ENCODE data around the gene CPA4.

CPA4 gene

DNA sequence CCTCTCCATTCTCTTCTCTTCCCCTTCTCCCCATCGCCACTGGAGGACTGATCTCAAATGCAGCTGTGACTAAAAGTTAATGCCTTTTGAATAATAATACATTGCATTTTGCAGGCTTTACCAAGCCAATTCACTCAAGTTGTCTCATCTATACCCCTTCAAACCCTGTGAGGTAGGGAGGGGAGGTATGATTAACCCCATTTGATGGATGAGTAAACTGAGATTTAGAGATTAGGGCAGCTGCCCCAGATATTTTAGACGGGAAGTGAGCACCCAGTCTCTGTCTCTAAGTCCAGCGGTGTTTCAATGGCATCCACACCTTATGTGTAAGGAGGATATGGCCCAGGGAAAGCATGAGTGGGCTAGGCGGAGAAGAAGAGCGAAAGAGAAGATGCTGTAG, 52.8 kb downstream of the CPA4 start:
- no peak overlapping the region for H3K4me3 ChIP-seq (ENCODE audit: low read length)
- TF ChIP-seq, protein P1, sequence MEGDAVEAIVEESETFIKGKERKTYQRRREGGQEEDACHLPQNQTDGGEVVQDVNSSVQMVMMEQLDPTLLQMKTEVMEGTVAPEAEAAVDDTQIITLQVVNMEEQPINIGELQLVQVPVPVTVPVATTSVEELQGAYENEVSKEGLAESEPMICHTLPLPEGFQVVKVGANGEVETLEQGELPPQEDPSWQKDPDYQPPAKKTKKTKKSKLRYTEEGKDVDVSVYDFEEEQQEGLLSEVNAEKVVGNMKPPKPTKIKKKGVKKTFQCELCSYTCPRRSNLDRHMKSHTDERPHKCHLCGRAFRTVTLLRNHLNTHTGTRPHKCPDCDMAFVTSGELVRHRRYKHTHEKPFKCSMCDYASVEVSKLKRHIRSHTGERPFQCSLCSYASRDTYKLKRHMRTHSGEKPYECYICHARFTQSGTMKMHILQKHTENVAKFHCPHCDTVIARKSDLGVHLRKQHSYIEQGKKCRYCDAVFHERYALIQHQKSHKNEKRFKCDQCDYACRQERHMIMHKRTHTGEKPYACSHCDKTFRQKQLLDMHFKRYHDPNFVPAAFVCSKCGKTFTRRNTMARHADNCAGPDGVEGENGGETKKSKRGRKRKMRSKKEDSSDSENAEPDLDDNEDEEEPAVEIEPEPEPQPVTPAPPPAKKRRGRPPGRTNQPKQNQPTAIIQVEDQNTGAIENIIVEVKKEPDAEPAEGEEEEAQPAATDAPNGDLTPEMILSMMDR (conservative IDR thresholded peaks at IDR 0.05; ENCODE audit: low read length): no peak
- no peak for DNase-seq (ENCODE audit: low read depth)

DNA sequence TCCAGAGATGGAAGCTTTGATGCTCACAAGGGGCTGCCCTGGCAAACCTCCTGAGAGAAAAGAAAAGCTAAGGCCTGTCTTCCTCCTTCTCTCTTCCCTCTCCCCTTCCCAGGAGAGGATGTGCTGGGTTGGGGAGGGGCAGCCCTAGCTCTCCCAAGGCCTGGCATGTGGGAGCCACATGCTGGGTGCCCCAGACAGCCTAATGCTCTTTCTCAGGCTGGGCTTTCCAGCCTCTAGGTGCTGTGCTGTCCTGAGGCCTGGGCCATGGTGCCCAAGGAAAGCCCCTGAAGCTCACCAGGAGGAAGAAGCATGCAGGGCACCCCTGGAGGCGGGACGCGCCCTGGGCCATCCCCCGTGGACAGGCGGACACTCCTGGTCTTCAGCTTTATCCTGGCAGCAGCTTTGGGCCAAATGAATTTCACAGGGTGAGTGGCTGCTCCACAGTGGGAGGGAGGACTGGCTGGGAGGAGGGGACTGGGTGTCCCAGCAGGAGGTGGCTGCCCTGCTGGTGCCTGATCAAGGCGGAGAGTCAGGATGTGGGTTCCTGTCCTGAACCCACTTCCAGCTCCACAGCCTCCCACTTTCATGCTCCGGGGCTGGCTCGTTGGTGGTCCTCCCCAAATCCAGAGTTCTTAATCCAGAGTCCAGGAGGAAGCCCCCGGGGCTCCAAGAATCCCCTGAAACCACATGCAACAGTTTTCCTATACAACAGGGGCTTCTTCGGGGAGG, 53.4 kb downstream of the CPA4 start:
- TF ChIP-seq, protein P1 (conservative IDR thresholded peaks at IDR 0.05; ENCODE audit: low read length): no peak
- no peak for DNase-seq (ENCODE audit: low read depth)

DNA sequence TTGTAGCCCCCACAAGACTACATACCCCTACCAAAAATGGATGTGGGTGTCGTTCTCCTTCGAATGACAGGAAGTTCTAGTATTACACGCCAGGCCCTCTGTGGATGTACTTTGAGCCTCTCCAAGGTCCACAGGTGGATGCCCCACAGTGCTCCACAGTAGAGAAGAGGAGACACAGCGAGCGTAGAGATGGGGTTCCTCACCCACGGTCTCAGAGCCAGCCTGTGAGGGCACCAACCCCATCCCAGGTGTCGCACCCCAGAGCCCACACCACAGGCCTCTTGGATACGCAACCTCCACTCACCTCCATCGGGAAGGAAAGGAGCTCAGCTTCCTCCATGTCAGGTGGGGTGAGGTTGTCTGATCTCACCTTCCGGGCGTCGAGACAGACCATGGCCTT, 54.0 kb downstream of the CPA4 start:
- no peak for DNase-seq (ENCODE audit: low read depth)
- TF ChIP-seq, protein P1 (conservative IDR thresholded peaks at IDR 0.05; ENCODE audit: low read length): no peak
- no peak overlapping the region for H3K4me3 ChIP-seq (ENCODE audit: low read length)

More for the DNA sequence above, 53.4 kb downstream of the CPA4 start:
- H3K4me3 ChIP-seq (ENCODE audit: low read length): no peak overlapping the region

DNA sequence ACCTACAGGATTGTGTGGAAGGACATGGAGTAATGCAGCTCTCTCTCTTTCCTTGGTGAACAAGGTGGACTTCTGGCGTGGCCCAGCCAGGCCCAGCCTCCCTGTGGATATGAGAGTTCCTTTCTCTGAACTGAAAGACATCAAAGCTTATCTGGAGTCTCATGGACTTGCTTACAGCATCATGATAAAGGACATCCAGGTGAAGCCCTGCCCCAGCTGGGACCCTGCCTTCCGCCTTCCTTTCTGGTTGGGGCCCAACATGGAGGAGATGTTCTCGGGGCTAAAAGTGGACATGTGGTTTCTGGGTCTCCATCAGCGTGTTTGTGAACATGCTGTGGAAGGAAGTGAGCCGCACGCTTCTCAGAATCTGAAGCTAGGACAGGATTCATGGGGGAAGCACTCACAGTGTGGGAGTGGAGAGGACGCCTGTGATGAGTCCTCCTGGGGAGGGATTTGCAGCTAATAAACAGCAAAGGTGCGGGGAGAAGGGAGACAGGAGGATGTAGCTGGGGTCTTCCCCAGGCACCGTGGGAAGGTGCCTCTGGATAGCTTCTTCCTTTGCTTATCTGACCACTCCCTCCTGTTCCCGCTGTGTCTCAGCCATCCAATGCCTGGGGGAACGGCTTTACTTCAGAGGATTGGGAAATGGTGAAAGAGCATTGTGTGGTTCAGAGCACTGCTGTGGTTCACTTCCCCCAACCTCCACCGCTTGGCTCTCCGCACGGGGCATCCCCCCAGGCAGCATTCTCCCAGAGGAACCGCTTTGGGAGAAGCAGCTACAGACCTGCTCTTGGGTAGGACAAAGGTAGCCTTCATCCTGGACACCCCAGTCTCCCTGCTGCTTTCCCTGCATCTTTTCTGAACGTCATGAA, 57.2 kb downstream of the CPA4 start:
- peak; percentile 62 for DNase-seq (ENCODE audit: low read depth)
- TF ChIP-seq, protein P1 (conservative IDR thresholded peaks at IDR 0.05; ENCODE audit: low read length): no peak
- H3K4me3 ChIP-seq (ENCODE audit: low read length): no peak overlapping the region

DNA sequence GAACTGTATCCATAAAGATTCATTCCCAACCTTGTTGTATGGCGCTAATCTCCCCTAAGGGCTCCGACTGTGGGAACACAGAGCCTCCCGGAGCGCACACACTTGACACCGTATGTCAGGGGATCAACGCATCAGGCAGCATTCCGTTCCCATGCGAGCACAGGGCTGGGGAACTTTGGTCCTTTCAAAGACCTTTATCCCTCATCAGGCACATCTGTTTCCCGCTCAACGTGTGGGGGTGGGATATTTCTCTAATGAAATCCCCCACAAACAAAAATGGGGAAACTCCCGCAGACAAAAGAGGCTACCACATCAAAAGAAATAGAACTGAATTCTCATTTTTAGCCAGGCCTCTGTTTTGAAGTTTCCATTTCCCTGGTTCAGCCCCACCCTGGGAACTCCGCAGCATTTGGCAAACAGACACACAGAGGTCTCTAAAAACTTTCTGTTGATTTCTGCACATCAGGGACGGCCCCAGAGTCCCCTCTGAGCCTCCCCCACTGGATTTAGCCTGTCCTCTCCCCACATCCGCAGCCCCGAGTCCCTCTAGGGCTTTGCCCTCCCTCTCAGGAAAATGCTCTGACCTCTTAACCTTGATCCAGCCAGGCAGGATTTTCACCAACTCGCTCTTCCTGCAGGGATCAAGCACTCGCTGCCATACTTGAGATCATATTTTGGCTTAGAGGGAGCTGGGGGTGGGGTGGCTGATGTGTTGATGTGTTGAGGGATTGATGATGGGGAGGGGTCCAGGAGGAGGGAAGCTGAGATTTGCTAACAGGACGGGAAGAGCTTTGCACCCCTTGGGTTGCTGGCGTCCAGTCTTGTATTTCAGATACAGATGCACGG, 58.2 kb downstream of the CPA4 start:
- TF ChIP-seq, protein P1 (conservative IDR thresholded peaks at IDR 0.05; ENCODE audit: low read length): no peak
- no peak overlapping the region for H3K4me3 ChIP-seq (ENCODE audit: low read length)
- no peak for DNase-seq (ENCODE audit: low read depth)

DNA sequence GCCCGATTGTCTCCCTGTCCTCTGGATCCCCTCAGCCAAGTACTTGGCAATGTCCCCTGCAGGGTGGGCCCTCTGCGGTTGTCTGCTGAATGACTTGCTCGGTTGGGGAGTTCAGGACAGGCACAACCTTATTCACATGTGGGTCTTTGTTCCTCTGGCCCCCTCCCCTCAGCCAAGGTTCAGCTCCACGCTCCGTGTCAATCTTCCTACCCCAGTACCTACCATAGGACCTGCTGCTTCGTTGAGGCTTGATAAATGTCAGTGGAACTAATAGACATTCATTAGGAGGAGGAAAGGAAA, 58.8 kb downstream of the CPA4 start:
- H3K4me3 ChIP-seq (ENCODE audit: low read length): no peak overlapping the region
- no peak for DNase-seq (ENCODE audit: low read depth)
- TF ChIP-seq, protein P1 (conservative IDR thresholded peaks at IDR 0.05; ENCODE audit: low read length): no peak

Measured in AG10803 (cell line).